GM04504 (cell line): ENCODE results near the gene PREX1.
"Not testable (repeated sequence)": the region's sequence is repeated elsewhere in the genome, so short reads cannot be mapped to it uniquely, and the experiment has no call there.

Source experiments
- DNase-seq: peaks from one replicate; pipeline ENCODE4 v3.0.0-alpha.2; 2012; ENCODE audit warnings: low read depth

Gene PREX1

DNA sequence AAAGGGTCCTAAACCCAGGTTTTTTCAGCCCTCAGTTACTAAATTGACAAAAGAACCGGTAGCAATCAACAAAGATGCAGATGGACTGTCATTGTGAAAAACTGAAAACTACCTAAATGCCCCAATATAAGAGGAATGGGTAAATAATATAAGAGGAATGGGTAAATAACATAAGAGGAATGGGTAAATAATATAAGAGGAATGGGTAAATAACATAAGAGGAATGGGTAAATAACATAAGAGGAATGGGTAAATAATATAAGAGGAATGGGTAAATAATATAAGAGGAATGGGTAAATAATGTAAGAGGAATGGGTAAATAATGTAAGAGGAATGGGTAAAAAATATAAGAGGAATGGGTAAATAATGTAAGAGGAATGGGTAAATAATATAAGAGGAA, 15.7 kb downstream of the PREX1 start:
- DNase-seq: not testable (repeated sequence)

DNA sequence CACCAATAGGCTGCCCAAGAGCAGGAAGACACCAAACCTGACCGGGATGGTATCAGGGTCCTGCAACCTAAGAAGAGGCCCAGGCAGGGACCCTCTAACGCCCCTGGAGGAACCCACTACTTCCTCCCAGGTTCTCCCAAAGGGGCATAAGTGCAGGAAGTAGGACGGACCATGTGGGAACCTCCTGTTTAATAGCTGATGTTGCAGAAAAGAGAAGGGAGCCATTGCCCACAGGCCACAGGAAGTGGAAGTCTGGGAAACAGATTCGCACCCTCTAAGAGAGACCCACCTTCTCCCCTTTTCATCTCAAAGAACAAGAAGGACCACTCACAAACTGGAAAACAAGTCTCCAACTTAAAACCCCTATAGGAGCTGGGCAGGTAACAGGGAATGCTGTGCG, 18.1 kb downstream of the PREX1 start:
- no peak for DNase-seq

DNA sequence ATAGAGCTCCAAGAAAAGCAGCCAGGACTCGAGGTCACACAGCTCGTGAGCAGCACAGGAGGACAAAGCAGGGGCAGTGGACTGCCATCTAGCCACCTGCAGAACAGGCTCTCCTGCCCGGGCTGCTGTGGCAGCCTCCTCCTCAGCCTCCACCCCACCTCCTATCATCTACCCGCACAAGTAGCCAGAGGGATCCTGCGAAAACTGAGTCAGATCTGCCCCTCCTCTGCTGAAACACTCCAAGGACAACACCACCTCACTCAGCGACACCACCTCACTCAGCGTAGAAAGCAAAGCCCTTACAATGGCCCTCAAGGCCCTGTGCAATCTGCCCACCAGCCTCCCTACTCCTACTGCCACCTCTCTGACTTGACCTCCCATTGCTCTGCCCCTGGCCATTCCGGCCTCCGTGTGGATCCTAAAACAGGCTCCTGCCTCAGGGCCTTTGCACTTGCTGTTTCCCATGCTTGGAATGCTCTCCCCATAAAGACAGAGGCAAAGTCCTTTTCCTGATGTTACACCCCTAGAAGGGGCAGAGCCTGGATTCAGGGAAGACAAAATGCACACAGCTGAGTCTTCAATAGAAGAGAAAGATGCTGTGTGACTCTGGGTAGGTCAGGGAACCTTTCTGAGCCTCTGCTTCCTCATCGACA, 19.3 kb downstream of the PREX1 start:
- no peak for DNase-seq

DNA sequence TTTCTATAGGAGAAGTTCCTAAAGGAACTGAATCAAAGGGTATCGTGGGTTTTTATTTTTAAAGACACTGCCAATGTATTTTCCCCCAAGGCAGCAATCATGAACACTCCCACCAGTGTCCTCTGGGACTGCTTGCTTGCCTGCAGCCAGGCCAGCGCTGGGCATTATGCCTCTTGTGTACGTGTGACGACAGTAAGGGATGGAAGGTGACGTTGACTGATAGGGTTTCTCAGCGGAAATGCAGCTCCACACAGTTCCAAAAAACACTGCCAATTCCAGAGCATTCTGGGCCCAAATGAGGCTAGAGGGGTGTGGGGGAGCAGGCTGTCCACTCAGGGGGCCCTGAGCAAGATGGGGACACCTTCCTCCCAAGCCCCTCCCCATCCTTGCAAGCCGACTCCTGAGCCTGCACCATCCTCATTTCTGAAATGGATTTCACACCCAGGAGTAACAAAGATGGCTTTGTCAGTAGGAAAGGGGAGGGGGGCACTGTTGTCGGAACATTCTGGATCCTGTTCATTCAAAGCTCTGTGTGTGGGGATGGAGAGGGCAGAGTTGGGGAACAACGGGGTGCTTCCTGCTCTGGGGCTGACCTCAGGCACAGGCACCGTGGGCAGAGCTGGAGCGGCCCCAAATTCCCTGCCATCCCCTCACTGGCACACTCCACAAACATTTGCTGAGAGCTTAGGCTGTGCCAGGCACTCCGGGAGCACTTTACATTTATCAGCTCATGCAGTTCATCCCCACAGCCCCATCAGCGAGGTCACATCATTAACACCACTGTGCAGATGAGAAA, 20.0 kb downstream of the PREX1 start:
- DNase-seq: no peak

DNA sequence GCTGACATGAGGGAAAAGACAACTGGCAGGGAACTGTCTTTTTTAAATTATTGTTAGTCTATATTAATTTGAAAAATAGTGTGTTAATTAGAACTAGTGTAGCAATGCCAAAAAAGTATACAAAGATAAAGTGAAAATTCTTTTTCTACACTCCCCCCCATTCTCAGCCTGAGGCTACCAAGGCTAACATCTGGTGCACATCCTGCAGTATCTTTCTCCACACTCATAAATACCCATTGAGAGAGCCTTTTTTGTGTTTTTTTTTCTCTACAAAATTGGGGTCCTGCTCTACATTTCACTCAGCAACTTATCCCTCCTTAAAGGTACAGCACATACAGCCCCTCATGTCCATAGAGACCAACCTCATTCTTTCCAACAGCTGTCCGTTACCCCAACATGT, 20.7 kb downstream of the PREX1 start:
- DNase-seq: no peak

DNA sequence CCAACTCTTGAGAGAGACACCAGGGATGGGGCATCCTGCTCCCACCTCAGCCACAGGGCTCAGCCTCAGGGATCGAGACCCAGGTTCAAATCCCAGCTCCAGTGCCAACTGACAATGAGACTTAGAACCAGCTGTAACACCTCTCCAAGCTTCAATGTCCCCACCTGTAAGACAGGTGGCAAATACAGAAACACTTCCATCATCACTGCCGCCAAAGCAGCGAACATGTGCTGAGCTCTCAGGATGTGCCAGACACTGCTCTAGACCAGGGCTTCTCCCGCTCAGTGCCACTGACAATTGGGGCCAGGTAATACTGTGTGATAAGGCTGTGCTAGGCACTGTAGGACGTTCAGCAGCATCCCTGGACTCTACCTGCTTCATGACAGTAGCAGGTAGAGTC, 22.1 kb downstream of the PREX1 start:
- no peak for DNase-seq

DNA sequence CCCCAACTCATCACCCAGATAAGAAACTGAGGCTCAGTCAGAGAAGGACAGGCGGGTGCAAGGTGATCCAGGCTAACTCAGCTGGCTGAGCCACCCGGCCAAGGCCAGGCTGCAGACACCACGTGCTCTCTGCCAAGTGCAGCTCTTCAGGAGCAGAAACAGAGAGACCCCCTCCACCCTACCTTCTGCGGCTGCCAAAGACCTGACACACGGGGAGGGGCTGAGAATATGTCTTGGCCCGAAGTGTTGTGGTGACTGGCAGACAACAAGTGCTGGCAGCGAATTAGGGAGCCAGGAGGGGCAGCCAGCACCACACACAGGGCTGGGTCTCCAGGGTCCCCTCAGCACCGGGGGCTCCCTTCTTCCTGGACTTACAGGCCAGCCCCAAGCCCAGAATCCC, 22.5 kb downstream of the PREX1 start:
- DNase-seq: no peak

DNA sequence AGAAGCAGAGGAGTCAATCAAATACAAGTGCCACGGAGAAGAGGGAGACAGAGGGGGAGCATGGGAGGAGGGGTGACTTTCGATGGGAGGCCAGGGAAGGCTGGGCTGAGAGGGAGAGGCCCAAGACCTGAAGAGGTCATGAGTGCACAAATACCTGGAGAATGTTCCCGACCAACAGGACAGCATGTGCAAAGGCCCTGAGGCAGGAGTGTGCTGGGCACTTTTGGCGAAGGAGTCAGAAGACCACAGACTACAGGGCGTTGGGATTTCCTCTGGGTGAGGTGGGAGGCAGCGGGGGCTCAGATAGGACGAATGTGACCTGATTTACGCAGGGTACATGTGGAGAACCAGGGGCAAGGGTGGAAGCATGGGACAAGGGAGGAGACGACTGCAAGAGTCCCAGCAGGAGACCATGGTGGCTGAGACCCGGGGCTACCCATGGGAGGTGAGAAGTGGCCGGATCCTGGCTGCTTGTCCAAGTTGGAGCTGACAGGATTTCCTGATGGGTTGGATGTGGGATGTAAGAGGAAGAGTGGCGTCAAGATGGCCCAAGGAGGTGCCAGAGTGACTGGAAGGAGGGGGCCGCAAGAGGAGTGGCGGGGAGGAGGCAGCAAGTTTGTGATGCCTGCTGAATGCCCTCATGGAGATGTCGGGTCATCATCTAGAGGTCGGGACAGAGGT, 23.4 kb downstream of the PREX1 start:
- DNase-seq: no peak

DNA sequence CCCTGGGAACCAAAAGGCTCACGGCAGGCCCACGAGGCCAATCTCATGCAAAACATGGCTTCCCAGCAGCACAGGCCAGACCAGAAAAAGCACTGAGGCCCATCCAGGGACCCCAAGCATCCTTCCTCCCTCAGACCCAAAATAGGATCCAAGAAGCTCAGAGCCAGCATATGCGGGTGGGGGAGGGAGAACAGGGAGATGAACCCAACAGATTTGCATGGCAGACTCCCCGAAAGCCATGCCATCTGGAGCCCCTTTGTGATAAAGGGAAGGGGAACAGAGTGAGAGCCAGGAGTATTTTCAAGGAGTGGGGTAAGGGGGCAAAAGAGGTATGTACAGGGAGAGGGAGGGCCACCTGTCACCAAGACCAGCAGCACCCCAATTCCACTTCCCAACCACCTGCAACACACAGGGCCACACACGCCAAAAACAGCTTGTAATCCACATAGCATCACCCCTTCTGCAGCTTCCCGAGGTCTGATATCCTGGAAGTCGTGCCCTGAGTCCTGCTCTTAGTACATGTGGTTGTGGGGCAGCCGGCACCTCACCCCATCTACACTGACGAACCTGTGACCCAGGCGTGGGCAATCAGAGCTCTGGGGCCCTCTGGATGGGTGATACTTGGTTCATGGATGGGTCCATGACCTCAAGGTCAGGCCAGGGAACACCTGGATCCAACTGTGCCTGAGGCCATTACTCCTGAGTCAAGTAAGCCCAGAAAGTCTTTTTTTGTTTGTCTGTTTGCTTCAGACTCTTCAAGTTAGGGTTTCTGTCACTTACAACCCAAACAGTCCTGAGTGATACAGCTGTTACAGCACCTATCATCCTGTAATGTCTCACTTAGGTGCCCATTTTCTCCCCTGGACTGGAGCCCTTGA, 24.4 kb downstream of the PREX1 start:
- no peak for DNase-seq

DNA sequence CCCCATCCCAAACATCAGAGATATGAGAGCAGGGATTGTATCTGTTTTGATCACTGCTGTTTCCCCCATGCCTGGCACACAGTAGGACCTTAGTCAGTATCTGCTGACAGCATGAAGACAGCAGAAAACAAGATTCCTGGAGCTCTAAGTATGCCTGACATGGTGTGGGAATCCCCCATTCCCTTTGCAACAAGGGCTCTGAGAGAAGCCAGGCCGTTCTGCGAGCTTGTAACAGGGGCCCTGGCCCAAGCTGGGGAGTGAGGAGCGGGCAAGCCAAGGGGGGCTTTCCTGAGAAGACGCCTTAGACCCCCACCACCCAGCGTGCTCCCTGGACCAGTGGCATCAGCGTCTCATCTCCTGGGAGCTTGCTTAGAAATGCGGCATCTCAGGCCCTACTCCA, 25.2 kb downstream of the PREX1 start:
- no peak for DNase-seq

DNA sequence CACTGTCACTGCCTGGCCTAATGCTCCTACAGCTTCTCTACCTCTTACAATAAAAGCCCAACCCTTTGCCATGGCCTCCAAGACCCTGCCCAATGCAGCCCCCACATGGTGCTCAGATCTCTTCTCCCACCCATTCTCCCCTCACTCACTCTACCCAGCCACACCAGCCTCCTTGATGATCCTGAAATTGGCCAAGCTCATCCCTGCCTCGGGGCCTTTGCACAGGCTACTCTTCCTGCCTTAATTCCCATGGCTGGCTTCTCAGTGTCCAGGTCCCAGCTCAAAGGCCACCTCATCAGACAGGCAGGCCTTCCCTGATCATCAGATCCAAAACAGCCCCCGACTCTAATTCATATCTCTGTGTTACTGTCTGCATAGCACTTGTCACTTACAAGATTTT, 25.6 kb downstream of the PREX1 start:
- DNase-seq: no peak

DNA sequence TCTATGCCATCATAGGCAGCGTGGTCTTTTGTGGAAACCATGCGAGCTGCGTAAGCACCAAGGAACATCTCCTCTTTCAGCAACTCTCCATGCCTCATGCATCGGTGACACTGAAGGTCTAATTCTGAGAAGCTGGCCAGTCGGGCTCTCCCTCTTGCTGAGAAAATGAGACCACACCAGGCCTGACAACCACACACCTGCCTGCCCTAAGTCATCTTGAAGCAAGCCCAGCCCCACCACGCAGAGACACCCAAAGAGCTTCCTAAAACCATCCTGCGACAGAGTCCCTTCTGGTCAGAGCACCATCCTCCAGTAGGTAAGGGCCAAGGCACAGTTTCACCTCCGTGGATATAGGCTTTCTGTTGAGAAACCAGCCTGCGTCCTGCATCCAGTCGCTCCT, 26.6 kb downstream of the PREX1 start:
- no peak for DNase-seq

DNA sequence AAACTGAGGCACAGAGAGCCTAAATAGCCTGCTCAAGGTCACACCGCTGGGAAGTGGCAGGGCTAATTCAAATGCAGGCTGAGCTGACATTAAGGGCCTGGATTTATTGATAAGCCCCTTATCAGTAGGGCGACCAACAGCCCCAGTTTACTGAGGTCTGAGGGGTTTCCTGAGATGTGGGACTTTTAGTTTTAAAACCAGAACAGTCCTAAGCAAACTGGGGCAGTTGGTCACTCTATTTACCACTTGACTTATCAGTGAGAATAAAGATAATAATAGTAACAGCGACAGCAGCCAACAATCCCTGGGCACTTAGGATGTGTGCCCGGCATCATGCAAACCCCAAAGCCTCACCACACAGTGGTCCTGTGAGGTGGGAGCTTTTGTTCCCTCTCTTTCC, 27.6 kb downstream of the PREX1 start:
- no peak for DNase-seq

DNA sequence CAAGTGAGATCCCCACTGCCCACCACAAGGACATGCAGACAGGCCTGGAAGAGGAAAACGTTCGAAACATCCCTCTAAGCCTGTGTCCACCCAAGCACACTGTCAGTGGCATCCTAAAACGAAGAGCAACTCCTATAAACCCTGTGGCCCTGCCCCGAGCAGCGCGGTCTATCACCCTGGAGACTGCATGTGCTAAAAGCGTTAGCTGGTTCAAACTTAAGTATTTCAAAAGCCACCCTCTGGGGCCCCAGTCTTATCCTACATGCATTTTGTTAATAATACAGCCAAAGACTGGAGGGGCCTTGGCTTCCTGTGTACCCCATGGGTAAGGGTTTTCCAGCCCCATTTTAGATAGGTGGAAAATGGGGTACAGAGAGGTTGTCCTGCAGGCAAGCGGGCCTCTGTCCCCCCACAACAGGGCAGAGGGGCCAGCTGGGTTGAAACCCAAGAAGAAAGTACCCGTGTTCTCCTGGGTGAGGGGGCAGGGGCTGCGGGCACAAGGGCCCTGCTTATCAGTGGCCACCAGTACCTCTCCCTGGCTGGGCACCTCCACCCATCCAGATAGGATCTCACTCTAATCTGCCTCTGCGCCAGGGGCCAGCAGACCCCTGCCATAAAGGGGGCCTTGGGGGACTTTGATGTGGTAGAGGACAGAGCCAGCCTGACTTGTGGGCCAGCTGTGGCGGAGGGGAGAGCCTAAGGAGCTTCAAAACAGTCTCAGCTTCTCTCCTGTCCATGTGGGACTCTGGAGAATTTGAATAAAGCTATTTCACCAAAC, 28.3 kb downstream of the PREX1 start:
- no peak for DNase-seq

DNA sequence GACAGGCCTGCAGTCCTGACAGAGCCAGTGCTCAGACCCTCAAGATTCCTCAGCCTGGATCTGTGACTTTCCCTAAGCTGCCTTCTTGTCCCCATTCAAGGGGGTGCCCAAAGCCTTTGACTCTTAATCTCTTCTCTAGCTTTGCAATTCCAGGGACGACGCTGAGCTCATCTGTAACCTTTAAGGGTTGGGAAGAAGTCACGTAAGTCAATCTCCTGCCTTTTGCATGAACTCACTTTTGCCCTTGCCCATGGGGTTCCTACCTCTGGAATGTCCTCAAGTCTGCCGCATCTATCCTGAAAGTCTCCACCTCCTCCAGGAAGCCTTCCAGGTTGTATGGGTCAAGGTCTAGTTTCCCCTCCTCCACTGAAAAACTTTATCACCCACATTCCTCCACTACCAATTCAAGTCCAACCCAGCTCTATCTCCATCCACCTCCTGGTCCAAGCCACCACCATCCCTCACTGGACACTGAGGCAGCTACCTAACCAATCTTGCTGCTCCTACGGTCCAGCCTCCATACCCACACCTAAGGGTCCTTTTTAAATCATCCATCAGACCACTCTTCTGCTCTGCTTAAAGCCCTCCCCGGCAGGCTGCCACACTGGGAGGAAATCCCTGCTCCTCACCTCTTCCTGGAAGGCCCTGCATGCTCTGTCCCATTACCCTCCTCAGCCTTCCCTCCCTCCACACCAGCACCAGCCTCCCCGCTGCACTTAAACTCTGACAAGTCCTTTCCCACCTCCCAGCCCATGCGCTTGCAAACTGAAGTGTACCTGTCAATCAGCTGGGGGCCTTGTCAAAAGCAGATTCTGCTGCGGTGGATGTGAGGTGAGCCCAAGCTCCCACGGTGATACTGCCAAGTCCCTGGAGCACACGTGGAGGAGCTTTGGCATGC, 29.7 kb downstream of the PREX1 start:
- DNase-seq: no peak

DNA sequence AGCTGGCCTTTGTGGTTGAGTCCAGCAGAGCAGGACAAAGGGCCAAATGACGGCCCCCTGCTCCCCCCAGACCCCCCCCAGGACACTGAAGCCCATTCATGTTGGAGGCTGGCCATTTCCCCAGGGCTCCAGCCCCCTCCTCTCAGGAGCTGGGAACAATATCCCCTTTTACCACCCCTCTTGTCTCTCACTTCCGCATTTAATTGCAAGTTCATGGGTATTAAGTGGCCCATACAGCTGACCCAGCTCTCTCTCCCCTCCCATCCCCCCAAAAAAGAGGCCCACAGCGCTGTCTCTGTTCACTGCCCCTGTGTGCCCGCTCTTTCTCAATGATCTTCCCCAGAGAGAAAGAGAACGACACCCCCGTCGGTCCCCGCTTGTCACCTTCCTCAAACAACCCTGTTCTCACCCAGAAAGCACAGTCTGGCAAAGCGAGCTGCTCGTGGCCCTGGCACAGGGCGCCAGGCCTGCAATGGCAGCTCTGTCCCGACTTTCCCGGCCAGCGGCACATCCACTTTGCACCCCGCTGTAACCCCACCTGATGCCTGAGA, 30.4 kb downstream of the PREX1 start:
- DNase-seq: no peak

DNA sequence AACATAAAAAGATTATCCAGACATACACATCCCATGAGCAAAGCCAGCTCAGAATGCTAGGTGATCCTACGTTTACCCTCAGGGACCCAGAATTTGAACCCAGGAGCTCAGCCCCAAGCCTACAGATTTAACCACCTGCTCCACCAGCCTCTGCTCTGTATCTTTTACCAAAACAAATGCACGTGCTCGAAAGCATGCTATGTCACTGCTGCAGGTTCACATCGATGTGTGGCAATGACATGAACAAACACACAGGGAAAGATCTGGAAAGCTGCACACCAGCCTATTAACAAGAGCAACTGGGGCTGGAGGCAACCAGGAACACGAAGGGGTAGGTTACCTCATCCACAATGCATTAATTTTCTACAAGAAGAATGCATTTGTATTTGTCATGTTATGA, 32.1 kb downstream of the PREX1 start:
- no peak for DNase-seq

DNA sequence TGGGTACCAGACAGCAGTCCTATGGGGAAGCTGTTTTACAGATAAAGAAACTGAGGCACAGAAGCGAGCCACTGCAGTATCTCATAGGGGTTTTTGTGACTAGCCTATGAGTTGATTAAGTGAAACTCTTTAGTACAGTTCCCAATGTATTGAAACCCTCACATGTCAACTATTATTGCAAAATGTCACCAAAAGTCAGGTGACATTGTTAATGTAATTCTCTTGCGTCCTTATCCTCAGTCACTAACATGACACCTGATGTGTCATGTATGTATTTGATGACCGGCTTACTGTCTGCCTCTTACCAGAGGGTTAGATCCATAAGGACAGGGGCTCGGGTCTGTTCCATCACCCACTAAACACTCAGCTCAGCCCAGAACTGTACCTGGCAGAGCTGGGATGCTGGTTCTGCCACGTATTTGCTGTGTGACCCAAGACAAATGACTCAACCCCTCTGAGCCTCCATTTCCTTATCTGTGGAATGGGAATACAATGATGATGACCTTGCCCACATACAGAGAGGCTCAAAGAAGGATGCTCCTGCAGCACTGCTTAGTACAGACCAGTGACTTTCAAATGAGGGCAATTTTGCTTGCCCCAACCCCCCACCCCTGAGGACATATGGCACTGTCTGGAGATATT, 32.9 kb downstream of the PREX1 start:
- no peak for DNase-seq

DNA sequence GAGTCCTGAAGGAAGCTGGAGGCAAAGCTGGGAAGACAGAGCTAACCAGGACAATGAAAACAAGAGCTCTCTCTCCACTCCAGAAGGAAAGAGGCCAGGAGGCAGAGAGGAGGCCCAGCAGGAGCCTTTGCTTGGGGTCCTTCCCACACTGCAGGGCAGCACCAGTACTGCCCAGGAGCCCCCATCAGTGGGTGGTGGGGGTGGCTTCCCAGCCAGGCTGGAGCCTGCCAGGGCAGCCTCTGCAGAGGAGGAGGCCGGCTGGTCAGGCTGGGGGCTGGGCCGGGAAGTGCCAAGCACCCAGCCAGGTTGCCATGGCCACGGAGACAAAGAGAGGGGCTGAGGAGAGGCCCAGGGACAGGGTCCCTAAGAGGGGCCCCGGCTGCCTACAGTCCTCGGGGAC, 33.4 kb downstream of the PREX1 start:
- no peak for DNase-seq

DNA sequence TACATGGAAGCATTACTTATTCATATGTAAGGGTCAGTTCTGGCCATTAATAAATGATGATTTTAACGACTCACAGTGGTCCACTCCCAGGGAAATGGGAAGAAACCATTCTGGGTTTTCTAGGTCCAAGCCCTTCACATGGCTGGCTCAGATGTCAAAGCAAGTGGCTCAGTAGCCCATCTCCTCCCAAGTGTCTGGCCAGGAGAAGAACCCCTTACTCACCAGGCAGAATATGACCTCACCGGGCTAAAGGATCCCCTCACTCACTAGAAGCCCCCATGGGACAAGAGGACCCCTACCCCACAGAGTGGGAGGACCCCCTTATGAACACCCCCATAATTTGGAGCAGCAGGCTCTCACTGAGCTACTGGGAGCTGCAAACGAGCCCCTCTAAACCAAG, 34.0 kb downstream of the PREX1 start:
- no peak for DNase-seq
